Measurements from ENCODE around the gene TOR1AIP1.

GRCh38 chr1:179937668-179938254 is 55.7 kb downstream of the TOR1AIP1 start:
- no peak for TF ChIP-seq FOXP2 (optimal IDR thresholded peaks at IDR 0.05; ENCODE audit: borderline replicate concordance, extremely low read depth, extremely low read length, insufficient read depth)
- no peak for TF ChIP-seq TAF1 (IDR thresholded peaks at IDR 0.05; ENCODE audit: borderline replicate concordance, insufficient read depth, low read length)
- no peak for TF ChIP-seq POLR2AphosphoS5 (IDR thresholded peaks at IDR 0.05; ENCODE audit: low read depth, low read length)
- no peak for TF ChIP-seq REST (IDR thresholded peaks at IDR 0.05; ENCODE audit: insufficient read depth in 1 of 2, low read depth in 2 of 2, low read length in 2 of 2)
- TF ChIP-seq SIN3A (IDR thresholded peaks at IDR 0.05; ENCODE audit: borderline replicate concordance, insufficient read depth, low read length), result no peak

Measured in PFSK-1 (cell line).